Purkinje cell (primary cell): ENCODE data around the gene TFRC. TPM values are rescaled to one million over a fixed set of nuclear protein-coding genes. Genes with fewer than 3 reads are reported as not detected.

Experiments
- polyA plus RNA-seq: library from polyadenylated mRNA; unstranded; fragments of >200 nt; fragmentation: Nextera tagmentation; gene quantifications from 2 replicates; pipeline ENCODE4 v1.2.1, GENCODE V29; 2014

The TFRC gene
- 24.5 and 27.9 TPM in 2 replicates for polyA plus RNA-seq

DNA sequence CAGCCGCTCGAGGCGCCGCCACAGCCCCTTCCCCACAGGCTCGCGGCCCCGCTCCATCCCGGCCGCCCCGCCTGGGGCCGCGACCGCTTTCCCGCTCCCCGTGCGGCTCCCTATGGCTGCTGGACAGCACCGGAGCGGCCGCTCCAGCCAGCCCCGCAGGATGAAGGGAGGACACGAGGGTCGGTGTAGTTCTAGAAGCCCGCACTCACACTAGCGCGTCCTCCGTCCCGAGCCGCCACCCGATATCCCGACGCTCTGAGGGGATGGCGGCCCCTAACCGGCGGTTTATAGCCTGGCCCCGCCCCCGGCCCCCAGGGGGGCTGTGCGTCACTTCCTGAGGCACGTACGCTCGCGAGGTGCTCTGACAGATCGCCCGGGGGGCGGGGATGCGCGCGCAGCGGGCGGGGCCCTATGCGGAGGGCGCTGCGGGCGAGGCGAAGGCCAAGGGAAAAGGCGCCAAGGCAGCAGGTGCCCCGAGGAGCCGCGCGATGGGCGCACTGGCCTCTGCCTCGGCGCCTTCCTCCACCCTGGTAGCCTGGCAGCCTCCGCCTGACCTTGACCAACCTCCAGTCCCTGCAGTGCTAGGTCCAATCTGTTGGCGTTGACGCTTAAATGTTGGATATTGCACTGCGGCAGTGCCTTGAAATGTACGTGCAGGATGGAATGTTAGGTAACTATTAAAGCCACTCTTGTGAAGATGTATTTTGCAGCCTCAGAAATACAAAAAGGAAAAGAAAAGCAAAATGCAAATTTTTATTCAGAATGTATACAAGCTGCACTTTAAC, at the start of gene TFRC:
Gene TFRC, minus strand, starts transcription at position 257 of the 785 bp plus-strand sequence. CDS start 4,991 bp downstream, outside the sequence.

Other genes with a start within 250 kb of the TFRC start
- gene TNK2, start 173.5 kb downstream of the TFRC start, polyA plus RNA-seq = 0.87 and 1.3 TPM in 2 replicates
- gene ZDHHC19, start 129.3 kb upstream of the TFRC start, polyA plus RNA-seq = not detected in 2 replicates
- gene SLC51A, start 134.4 kb upstream of the TFRC start, polyA plus RNA-seq = not detected in 2 replicates
- 6.0 and 29.3 TPM in 2 replicates for gene PCYT1A, start 205.6 kb upstream of the TFRC start, polyA plus RNA-seq
- gene DYNLT2B, start 236.2 kb upstream of the TFRC start, polyA plus RNA-seq = 67.8 and 88.8 TPM in 2 replicates